NCI-H1436 treated with DMSO at 0.1 percent for 48 hours (cell line): ENCODE measurements around the gene SUN3.
"Not testable (repeated sequence)": the region's sequence is repeated elsewhere in the genome, so short reads cannot be mapped to it uniquely, and the experiment has no call there.

Experiments
- DNase-seq: peaks from one replicate; lab custom pipeline; 2025; lab: John Stamatoyannopoulos, UW

Gene SUN3

DNA sequence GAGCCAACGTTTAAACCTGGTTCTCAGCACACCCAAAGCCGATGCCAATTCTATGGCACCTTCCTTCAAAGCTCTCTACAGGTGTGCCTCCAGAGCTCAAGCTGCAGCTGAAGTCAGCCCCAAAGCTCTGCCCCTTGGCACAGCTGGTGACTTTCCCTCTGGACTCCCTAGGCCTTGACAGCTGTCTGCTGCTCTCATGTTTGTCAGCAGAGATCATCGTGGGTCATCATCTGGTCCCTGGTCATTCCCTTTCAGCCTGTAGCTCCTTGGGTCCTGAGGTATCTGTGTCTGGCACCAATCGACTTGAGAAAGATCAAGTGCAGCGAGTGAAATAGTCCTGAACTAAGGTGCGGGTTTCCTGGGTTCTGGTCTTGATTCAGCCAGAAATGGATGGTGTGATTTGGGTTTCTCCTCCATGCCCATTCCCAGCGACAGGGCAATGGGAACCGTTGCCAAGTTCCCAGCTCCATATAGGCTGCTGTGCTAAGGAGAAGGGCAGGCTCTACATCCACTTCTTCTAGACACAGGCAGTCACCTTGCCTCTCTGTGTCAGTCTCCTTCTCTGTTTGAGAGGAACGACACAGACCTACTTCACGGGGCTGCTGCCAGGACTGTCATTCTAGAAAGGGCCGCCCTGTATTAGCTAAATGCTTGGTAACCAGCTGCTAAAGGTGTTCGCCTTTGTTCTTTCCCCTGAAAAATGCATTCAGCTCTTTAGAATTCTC is 84.2 kb downstream of the SUN3 start:
- no peak for DNase-seq

DNA sequence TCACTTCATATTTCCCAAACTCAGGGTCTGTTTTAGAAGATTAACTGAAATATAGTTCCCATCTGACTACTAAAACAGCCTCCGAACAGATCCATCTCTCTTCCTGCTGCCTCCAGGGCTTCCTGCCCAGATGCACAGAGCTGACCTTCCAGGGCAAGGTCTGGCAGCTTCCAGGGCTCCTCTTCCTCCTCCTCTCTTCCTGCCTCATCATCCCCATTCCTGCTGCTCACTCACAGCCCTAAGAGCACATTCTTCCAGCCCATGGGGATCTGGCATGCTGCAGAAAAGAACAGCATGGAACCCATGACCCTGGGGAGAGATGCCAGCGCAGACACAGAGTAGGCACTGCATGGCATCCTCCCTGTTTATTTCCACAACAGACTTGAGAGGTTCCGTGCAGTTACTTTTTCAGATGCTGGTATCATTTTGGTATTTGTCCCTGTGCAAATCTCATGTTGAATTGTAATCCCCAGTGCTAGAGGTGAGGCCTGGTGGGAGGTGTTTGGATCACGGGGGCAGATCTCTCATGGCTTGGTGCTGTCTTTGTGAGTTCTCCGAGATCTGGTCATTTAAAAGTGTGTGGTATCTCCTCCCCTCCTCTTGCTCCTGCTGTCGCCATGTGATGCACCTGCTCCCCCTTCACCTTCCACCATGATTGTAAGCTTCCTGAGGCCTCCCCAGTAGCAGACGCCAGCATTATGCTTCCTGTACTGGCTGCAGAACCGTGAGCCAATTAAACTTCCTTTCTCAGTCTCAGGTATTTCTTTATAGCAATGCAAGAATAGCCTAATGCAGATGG is 85.0 kb downstream of the SUN3 start:
- DNase-seq: no peak

DNA sequence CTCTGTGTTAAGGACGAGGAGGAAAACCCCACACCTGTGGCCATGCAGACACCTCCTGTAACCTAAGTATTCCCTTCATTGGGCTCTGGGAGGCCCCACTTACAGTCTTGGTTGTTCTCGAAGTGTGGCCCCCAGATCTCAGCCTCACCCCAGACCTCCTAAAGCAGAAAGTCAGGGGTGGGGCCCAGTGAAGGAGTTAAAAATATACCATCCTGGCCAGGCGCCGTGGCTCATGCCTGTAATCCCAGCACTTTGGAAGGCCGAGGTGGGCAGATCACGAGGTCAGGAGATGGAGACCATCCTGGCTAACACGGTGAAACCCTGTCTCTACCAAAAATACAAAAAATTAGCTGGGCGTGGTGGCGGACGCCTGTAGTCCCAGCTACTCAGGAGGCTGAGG is 86.3 kb downstream of the SUN3 start:
- DNase-seq: not testable (repeated sequence)

DNA sequence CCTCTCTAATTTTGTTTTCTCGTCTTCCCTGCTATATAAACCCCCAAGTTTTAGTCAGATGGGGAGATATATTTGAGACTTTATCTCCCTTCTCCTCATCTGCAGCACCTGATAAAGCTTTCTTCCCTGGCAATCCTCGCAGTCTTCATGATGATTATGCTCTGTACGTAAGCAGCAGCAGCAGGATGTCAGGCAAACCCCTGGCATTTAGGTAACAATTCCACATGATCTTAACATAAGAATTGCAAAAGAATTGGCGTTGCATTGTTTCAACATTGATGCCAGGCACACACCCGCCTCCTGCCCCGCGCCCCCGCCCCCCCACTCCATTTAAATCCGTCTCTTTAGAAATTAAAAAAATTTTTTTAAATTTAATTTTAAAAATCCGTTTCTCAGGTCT is 86.8 kb downstream of the SUN3 start:
- no peak for DNase-seq

DNA sequence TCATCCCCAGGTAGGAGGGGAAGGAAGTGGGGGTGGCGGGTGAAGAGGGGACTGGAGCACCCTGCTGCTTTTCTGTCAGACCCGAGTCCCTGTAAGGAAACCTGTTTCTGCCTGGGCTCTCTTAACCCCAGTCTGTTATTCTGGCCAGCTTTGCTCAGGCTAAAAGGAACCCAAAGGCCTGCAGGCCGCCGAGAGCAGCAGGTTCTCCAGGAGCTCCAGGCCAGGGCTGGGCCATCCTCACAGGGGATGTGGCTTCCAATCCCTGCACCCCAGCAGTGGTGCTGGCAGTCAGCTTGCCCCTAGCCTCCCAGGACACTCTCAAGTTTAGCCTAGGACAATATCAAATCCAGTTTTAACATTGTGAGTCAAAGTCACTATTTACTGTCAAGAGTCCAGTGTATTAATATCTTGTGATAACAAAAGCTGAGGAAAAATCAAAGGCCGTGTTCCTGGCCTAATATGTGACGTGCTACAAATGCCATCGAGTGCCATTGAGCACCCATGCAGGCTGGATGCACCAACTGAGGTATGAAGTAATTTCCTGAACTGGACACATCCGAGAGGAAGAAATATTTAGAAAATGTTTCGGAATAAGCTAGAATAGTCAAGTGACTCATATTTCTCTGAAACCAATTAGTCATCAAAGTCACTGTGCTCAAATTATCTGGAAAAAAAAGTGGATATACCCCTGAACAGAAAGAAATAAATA is 87.6 kb downstream of the SUN3 start:
- no peak for DNase-seq

DNA sequence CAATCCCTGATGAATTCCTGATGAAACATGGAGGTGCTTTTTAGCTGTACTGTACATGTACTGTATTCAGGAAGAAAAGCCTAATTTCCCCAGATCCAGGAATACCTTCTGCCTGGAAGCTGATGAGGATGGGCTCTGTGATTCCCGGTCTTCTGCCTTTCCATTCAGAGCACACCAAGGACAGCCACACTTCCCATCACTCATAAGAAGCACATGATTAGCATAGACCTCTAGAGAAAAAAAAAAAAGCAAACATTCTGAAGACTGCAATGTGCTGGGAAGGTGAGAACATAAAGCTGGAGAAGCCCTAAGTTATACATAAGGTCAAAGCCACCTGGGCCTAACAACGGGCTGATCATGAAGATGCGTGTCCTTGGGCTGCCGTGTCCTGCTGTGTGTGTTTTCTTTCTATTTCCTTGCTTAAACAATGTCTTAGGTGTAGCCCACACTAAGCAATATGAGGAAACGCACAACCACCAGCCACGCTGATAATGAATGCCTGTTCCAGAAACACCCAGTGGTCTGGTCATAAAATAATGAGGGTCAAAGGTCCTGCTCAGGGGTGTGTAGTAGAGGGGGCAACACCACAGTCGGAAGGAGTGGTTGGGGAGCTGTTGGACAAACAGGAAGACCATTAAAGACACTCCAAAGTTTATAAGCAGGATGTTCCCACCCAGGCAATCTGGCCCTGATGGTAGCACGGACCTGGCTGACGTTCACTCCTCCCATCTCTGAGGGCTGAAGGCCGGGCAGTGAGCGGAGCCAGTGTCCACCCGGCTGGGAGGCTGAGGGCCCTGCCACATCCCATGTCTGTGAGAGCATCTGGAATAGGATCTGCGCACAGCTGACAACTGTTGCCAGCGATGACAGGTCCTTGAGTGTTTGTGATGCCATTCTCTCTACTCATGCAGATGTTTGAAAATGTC is 88.6 kb downstream of the SUN3 start:
- no peak for DNase-seq

DNA sequence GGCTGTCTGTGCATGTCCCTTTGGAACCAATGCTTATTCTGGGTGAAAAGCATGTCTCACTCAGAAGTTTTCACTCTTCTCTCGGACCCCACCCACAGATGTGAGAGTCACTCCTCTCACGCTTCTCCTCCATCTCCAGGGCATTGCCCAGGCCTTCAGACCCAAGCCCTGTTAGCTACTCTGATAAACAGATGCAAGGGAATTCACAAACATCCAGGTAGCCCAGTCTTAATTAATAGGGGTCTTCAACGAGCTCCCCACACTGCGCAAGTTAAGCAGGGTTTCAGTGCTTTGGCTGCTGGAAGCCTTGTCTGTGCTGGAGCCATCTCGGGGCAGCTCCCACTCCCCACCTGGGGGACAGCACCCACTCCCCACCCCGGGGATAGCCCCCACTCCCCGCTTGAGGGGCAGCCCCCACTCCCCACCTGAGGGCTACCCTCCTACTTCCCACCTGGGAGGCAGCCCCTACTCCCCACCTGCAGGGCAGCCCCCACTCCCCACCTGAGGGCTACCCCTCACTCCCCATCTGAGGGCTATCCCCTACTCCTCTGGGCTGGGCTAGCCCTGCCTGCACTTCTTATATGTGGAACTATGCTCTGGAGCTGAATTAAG is 89.4 kb downstream of the SUN3 start:
- DNase-seq: no peak

DNA sequence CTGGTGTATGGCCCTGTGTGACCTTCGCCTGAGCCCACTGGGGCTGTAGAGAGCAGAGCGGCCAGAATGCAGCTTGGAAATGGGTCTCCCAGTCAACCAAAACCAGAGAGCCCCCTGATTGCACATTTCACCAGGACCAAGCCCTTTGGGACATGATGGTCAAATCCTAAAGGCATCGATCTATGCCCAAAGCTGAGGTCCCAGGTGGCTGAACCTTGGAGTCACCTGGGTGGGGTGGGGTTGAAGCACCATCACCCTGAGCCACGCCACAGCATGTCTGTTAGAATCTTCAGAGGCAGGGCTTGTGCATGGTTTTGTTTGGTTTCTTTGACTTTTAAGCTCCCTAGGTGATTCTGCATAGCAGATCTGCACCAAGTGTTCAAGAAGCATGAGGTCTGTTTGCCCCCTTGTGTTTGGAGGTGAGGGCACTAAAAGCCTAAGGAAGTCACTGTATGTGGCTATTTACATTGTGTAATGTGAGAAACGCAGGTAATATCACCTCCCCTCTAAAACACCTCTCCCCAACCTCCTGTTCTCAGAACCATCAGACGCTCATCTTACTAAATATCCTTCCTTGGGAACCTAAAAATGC is 90.2 kb downstream of the SUN3 start:
- no peak for DNase-seq

DNA sequence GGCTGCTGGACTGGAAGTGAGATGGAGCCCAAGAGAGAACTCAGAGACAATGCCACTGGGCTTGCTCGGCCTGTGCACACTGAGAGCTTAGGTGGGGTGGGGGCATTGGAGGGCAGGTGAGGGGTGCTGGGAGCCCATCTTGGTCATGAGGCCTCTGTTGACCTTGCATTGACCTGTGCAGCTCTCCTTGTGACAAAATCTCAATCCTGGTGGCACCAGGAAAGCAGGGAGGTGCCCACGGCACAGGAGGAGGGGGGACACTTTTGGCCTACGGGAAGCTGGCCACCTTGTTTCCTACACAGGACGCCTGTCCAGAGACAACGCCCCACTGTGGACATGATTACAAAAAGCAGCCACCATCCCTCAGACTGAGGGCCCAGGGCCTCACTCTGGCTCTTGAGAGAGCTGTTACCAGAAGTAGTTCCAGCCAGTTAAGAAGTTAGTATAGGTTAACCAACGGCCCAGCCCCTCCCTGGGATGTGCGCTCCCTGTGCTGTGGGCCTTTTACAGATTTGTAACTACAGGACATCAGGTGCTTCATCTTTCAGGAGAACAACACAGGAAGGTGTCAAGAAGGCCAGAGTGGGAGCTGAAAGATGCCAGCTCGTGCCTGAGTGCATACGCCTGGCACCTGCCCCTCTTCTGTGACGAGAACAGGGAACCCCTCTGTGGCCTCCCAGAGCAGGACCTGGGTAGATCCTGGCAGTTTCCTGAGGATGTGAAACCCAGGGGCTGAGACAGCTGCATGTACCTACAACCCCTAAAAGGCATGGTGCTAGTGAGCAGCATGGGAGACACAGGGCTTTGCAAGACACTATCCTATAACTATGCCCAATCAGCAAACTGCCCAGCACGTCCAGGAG is 91.0 kb downstream of the SUN3 start:
- DNase-seq: no peak
